SW480 (cell line): ENCODE measurements around the gene ZNF574.
A peak's percentile ranks its signal among the peaks of the same experiment; 100 is the strongest.
"Not testable (repeated sequence)": the region's sequence is repeated elsewhere in the genome, so short reads cannot be mapped to it uniquely, and the experiment has no call there.

Experiments
- DNase-seq: peaks from one replicate; pipeline ENCODE4 v3.0.0-alpha.2; 2016; ENCODE audit warnings: low spot score

The ZNF574 gene

DNA sequence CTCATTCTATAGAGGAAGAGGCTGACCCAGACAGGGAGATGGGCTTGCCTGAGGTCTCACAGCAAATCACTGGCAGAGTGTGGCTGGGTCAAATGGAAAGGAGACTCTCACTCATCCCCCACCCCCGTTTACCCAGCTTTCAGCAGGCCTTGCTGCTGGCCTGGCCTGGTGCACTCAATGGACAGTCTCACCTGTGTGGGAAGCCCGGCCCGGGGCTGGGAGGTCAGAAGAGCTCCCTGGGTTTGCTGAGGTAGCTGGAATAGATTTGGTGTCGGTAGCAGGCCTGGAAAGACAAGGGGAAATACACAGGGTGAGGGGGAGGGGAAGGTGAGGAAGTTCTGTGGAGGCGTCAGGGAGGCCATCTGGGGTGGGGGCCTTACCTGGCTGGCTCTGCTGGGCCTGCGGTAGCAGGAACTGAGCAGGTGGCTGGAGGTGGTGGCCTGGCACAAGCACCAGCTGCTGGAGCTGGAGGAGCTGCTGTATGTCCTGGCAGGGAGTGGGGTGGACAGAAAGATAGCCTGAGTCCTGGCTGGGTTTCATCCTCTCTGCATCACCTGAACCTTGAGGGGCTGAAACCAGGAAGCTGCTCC is 23.5 kb downstream of the ZNF574 start:
- DNase-seq = no peak

DNA sequence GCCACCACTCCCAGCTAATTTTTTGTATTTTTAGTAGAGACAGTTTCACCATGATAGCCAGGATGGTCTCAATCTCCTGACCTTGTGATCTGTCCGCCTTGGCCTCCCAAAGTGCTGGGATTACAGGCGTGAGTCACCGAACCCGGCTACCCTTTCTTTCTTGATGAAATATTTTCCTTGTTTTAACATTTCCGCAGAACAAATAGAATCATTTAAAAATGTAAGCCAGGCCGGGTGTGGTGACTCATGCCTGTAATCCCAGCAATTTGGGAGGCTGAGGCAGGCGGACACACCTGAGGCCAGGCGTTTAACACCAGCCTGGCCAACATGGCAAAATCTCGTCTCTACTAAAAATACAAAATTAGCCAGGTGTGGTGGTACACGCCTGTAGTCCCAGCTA is 24.3 kb downstream of the ZNF574 start:
- DNase-seq = not testable (repeated sequence)

DNA sequence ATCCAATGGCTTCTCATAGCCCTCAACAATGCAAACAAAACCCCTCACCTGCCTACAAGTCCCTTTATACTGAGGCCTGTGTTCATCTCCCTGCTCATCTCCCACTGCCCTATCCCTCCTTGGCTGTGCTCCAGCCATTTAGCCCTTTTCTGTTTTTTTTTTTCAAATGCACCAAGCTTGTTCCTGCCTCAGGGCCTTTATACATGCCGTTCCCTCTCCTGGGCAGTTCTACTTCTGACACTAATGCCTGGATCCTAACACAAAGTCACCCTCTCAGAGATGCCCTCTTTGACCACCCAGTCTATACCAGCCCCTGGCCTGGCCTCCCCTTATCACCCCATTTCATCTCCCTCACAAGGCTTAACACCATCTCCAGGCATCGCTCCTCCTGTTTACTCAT is 26.9 kb downstream of the ZNF574 start:
- no peak for DNase-seq

GRCh38 chr19:42105368-42105767 is 29.4 kb downstream of the ZNF574 start:
- DNase-seq = no peak

- DNase-seq = peak; percentile 88
Observed at GRCh38 chr19:42108527-42109389, 32.8 kb downstream of the ZNF574 start.

DNA sequence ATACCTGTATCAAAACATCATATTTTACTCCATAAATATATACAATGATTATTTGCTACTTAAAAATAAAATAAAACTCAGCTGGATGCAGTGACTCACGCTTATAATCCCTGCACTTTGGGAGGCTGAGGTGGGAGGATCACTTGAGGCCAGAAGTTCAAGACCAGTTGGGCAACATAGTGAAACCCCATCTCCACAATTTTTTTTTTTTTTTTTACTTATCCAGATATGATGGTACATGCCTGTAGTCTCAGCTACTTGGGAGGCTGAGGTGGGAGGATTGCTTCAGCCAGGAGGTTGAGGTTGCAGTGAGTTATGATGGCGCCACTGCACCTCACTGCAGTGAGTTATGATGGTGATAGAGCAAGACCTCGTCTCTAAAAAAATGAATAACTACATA is 33.9 kb downstream of the ZNF574 start:
- DNase-seq = no peak

DNA sequence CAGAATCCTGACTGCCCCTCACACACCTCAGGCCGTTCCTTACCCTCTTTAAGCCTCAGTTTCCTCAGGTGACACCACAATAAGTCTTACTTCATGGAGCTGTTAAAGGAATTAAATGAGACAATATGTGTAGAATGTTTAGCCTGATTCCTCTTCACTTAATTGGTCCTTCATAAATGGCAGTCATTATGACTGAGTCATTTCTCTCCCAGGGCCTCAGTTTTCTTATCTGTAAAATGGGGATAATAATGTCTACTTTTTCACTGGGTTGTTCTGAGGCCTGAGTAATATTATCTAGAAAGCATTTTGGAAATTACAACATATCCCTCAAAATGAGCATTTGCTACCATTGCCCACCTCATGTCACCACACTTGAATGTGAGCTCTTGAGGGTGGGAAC is 34.7 kb downstream of the ZNF574 start:
- no peak for DNase-seq

GRCh38 chr19:42111384-42111783 is 35.4 kb downstream of the ZNF574 start:
- DNase-seq = no peak

- DNase-seq = peak; percentile 39
Observed at GRCh38 chr19:42111811-42112210, 35.8 kb downstream of the ZNF574 start.

GRCh38 chr19:42113641-42114348 is 37.8 kb downstream of the ZNF574 start:
- DNase-seq = peak; percentile 43

DNA sequence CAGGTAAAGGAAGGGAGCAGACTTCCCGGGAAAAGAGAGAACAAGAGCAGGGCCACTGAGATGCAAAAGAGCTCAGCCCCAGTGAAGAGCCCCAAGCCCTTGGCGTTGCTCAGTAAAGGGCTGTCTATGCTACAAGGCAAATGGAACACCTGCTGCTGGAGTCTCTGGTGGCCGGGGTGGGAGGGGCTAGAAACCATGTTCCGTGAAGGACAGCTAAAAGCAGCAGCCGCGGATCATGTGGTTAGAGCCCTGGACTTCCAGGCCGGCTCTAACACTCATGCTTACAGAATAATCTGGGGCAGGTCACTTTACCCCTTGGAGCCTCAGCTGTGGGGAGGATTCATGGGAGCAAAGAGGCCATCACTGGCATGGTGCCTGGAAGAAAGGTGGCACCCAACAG is 38.4 kb downstream of the ZNF574 start:
- DNase-seq = no peak

DNA sequence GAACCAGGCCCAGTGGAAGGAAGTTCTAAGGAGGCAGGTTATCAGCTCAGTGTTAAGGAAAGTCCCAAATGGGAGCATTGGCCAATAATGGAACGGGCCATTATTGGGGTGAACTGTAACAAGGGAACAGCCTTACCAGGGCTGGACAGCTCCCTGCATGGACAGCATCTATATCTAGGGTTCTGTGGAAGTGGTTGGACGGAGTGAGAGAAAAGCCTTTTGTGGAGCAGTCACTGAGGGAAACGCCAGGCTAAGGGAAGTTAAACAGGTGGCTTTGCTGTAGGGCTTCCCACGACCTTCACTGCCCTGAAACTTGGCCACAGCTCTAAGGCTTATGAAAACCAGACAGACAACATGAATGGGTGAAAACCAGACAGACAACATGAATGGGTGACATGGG is 39.3 kb downstream of the ZNF574 start:
- DNase-seq = no peak

DNA sequence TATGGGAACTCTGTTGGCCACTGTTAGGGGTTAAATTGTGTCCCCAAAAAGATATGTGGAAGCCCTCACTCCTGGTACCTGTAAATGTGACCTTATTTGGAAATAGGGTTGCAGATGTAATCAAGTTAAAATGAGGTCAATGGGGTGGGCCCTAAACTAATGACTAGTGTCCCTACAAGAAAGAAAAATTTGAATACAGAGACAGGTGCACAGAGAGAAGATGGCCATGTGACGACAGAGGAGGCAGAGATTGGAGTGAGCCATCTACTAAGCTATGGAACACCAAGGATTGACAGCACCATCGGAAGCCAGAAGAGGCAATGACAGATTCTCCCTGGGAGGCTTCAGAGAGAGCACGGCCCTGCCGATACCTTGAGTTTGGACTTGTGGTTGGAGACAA is 39.7 kb downstream of the ZNF574 start:
- DNase-seq = no peak

GRCh38 chr19:42116308-42117075 is 40.5 kb downstream of the ZNF574 start:
- DNase-seq = no peak

DNA sequence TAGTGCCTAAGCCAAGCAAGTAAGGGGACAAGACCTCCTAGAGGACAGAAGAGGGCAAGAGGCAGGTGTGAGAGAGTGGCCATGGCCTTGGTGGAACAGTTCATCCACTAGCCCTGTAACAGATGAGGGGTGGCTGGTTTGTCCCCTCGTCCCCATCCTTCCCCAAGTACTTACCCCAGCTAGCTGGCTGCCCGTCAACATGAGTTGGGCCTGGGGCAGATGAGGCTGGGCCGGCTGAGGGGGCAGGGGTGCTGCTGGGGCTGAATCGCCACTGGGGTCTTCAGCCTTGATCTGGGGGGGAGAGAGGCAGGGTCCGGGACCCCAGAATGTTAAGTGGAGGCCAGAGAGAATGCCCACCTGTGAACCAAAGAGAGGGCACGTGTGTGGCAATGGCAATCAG is 41.1 kb downstream of the ZNF574 start:
- no peak for DNase-seq

DNA sequence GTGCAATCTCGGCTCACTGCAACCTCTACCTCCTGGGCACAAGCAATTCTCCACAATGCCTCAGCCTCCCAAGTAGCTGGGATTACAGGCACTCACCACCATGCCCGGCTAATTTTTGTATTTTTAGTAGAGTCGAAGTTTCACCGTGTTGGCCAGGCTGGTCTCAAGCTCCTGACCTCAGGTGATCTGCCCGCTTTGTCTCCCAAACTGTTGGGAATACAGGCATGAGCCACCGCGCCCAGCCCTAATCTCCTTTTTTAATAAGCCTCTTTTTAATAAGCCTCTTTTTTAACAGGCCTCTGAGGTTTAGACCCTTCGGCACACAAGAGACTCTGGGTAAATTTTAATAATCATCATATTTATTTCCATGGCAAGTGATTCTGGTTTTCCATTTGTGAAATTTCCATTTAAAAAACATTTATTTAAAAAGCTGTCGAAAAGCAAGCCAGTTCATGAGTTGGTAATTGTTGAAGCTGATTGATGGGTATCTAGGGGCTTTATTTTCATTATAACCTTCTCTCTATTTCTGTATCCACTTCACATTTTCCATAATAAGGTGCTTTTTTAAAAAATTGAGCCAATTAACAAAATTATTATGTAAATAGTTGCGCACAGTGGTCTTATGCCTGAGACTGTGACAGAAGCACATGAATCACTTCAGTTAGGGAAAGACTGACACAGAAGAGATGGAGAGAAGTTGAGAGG is 44.5 kb downstream of the ZNF574 start:
- DNase-seq = no peak

- DNase-seq = no peak
Observed at GRCh38 chr19:42121036-42121621, 45.2 kb downstream of the ZNF574 start.

GRCh38 chr19:42121656-42122069 is 45.7 kb downstream of the ZNF574 start:
- no peak for DNase-seq

- DNase-seq = no peak
Observed at GRCh38 chr19:42122691-42123607, 47.0 kb downstream of the ZNF574 start.

DNA sequence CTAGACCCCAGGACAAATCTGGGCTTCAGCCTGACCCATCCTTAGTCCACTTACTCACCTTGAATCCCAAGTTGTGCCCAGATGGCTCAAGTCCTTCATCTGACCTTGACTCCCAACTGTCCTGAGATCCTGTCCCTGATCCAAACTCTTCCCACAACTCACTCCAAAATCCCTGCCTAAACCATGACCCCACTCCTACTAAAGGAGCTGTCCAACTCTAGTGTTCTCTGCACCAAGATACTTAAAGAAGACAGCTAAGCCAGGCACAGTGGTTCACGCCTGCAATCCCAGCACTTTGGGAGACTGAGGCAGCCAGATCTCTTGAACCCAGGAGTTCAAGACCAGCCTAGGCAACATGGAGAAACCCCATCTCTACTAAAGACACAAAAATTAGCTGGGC is 47.8 kb downstream of the ZNF574 start:
- DNase-seq = no peak
